Hepatocyte (in vitro differentiated cells): ENCODE data around the gene PPP1R9A. TPM values are rescaled to one million over a fixed set of nuclear protein-coding genes. Genes with fewer than 3 reads are reported as not detected.

Experiments
- DNase-seq: peaks from one replicate; pipeline ENCODE4 v3.0.0-alpha.2; 2016; ENCODE audit warnings: low spot score
- H2AFZ ChIP-seq: fragments of 200-600 bp; sonication (generic); 2 replicates; pipeline ENCODE4 v1.6.0; 2016; ENCODE audit warnings: antibody characterized with exemption, mild to moderate bottlenecking
- H3K27ac ChIP-seq: fragments of 200-600 bp; sonication (generic); 2 replicates; pipeline ENCODE4 v1.5.1; 2016; ENCODE audit warnings: mild to moderate bottlenecking
- H3K27me3 ChIP-seq: fragments of 200-600 bp; sonication (generic); 2 replicates; pipeline ENCODE4 v1.6.1; 2016
- H3K36me3 ChIP-seq: fragments of 200-600 bp; sonication (generic); replicated peaks from 2 replicates; pipeline ENCODE4 v1.5.1; 2016; ENCODE audit warnings: low read depth; ENCODE audit not compliant: insufficient read depth
- H3K4me1 ChIP-seq: fragments of 200-600 bp; sonication (generic); 2 replicates; pipeline ENCODE4 v1.5.1; 2016; ENCODE audit warnings: mild to moderate bottlenecking, moderate library complexity; ENCODE audit not compliant: insufficient read depth
- H3K4me2 ChIP-seq: fragments of 200-600 bp; sonication (generic); 2 replicates; pipeline ENCODE4 v1.6.0; 2016
- H3K4me3 ChIP-seq: fragments of 200-600 bp; sonication (generic); 2 replicates; pipeline ENCODE4 v1.5.1; 2016; ENCODE audit warnings: mild to moderate bottlenecking
- H3K79me2 ChIP-seq: fragments of 200-600 bp; sonication (generic); 2 replicates; pipeline ENCODE4 v1.6.0; 2017; ENCODE audit warnings: mild to moderate bottlenecking
- H3K9me2 ChIP-seq: fragments of 200-600 bp; sonication (generic); replicated peaks from 2 replicates; pipeline ENCODE4 v1.6.0; 2017; ENCODE audit warnings: mild to moderate bottlenecking; ENCODE audit not compliant: insufficient read depth
- H3K9me3 ChIP-seq: fragments of 200-600 bp; sonication (generic); 2 replicates; pipeline ENCODE4 v1.5.1; 2016; ENCODE audit warnings: low read depth, mild to moderate bottlenecking
- H4K20me1 ChIP-seq: fragments of 200-600 bp; sonication (generic); 2 replicates; pipeline ENCODE4 v1.6.0; 2016; ENCODE audit warnings: mild to moderate bottlenecking; ENCODE audit not compliant: insufficient read depth, poor library complexity, severe bottlenecking
- EZH2 ChIP-seq: fragments of 200-600 bp; sonication (generic); IDR thresholded peaks from 2 replicates; pipeline ENCODE4 v1.6.1; 2016; ENCODE audit warnings: antibody characterized with exemption, mild to moderate bottlenecking, borderline replicate concordance
- EZH2phosphoT487 ChIP-seq: fragments of 200-600 bp; sonication (generic); IDR thresholded peaks from one replicate; pipeline ENCODE4 v1.6.1; 2018; ENCODE audit warnings: antibody characterized with exemption, mild to moderate bottlenecking, low read depth, moderate library complexity; ENCODE audit not compliant: unreplicated experiment, severe bottlenecking
- WGBS: methylation state at CpG from one replicate; pipeline ENCODE4 v1.1.6; 2016; ENCODE audit warnings: low lambda C conversion rate; ENCODE audit errors: missing lambda C conversion rate; 5-methylcytosine and 5-hydroxymethylcytosine counted together
- polyA plus RNA-seq: library from polyadenylated mRNA; unstranded; fragments of >200 nt; fragmentation: Nextera tagmentation; extraction: Ambion mirVana; gene quantifications from 2 replicates; pipeline ENCODE4 v1.2.1, GENCODE V29; 2016
- total RNA-seq: library from RNA; depleted of rRNA; stranded (reverse); fragments of >200 nt; gene quantifications from 2 replicates; pipeline ENCODE4 v1.2.3, GENCODE V29; 2014
- TF ChIP-seq, protein P1 (sequence below): fragments of 200-600 bp; sonication (generic); IDR thresholded peaks from 2 replicates; pipeline ENCODE4 v1.5.1; 2016; ENCODE audit warnings: antibody characterized with exemption, mild to moderate bottlenecking; ENCODE audit not compliant: poor library complexity

Gene PPP1R9A
- total and polyA plus RNA-seq, 2 experiments from 2014 or later, result 11.7 to 25.7 TPM

DNA sequence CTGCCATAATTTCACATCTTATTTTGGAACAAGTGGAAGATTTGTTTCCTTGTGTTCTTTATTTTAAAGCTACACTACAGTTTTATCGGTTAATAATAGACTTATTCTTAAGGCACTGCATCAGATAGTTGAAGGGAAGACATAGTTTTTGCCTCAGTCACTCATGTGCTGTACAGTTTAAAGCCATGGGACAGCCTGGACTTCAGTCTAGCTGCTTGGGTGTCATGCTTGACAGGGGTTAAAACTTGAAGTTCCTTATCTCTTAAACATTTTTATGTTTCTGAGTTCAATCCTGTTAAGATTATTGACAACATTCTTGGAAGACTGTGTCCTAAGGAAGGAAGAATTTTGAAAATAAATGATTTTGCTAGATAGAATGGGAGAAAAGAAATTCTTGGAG lies 49.7 kb downstream of the PPP1R9A start:
- no peaks in the 10 kb centered on the region for H4K20me1 ChIP-seq
- no peak overlapping the region for H3K27ac ChIP-seq
- peaks cover 26% of the 10 kb centered on the region for H3K79me2 ChIP-seq
- H3K27me3 ChIP-seq, result no peaks in the 10 kb centered on the region
- WGBS, result 68% methylated on average over 1 of the region's 1 CpG
- H3K9me2 ChIP-seq, result no peaks in the 10 kb centered on the region
- H2AFZ ChIP-seq, result no peak overlapping the region
- peaks cover 4% of the 10 kb centered on the region for H3K4me1 ChIP-seq
- H3K9me3 ChIP-seq, result no peaks in the 10 kb centered on the region
- no peak for TF ChIP-seq EZH2
- TF ChIP-seq EZH2phosphoT487, result no peak
- TF ChIP-seq, protein P1, sequence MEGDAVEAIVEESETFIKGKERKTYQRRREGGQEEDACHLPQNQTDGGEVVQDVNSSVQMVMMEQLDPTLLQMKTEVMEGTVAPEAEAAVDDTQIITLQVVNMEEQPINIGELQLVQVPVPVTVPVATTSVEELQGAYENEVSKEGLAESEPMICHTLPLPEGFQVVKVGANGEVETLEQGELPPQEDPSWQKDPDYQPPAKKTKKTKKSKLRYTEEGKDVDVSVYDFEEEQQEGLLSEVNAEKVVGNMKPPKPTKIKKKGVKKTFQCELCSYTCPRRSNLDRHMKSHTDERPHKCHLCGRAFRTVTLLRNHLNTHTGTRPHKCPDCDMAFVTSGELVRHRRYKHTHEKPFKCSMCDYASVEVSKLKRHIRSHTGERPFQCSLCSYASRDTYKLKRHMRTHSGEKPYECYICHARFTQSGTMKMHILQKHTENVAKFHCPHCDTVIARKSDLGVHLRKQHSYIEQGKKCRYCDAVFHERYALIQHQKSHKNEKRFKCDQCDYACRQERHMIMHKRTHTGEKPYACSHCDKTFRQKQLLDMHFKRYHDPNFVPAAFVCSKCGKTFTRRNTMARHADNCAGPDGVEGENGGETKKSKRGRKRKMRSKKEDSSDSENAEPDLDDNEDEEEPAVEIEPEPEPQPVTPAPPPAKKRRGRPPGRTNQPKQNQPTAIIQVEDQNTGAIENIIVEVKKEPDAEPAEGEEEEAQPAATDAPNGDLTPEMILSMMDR, result no peak
- peak overlapping the region; percentile 4 for H3K4me2 ChIP-seq
- H3K4me3 ChIP-seq, result no peak overlapping the region
- no peak for DNase-seq
- H3K36me3 ChIP-seq, result no peaks in the 10 kb centered on the region

DNA sequence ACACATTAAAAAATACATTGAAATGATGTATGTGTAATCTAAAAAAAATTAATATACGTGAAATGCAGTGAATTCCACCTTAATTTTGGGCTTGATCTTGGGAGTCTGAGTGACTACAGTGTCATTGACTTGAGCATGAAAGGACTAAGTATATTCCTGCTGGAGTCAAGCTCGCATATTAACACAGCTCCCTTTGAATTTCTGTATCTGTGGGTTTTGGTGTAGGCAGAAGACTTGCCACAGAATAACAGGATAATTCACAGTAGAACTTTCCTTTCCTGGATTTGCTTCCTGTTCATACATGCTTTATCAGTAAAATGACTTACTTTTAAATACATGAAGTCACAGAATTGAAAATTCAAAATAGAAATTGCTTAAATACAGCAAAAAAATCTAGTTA lies 55.3 kb downstream of the PPP1R9A start:
- no peak for DNase-seq
- Histone ChIP-seq H3K9me3 (no peaks in the 10 kb centered on the region), H3K79me2 (peaks cover 33% of the 10 kb centered on the region), H3K9me2 (no peaks in the 10 kb centered on the region), H3K4me1 (peaks cover under 1% of the 10 kb centered on the region), H3K4me3 (no peak overlapping the region), H3K4me2 (no peak overlapping the region), H3K27me3 (no peaks in the 10 kb centered on the region), H4K20me1 (no peaks in the 10 kb centered on the region), H3K27ac (no peak overlapping the region), H3K36me3 (no peaks in the 10 kb centered on the region), H2AFZ (no peak overlapping the region)
- WGBS, result 84% methylated on average over 2 of the region's 2 CpGs
- TF ChIP-seq EZH2 (no peak), EZH2phosphoT487 (no peak)
- TF ChIP-seq, protein P1, result no peak

DNA sequence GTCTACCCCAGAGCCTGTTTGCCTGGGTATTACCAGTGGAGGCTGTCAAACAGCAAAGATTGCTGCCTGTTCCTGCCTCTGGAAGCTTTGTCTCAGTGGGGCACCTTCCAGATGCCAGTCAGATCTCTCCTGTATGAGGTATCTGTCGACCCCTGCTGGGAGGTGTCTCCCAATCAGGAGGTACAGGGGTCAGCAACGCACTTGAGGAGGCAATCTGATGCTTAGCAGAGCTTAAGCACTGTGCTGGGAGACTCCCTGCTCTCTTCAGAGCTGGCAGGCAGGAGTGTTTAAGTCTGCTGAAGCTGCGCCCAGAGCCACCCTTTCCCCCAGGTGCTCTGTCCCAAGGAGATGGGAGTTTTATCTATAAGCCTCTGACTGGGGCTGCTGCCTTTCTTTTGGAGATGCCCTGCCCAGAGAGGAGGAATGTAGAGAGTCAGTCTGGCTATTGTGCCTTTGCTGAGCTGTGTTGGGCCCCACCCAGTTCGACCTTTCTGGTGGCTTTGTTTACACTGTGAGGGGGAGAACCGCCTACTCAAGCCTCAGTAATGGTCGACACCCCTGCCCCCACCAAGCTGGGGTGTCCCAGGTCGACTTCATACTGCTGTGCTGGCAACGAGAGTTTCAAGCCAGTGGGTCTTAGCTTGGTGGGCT lies 62.2 kb downstream of the PPP1R9A start:
- peaks cover 26% of the 10 kb centered on the region for H3K4me1 ChIP-seq
- no peaks in the 10 kb centered on the region for H3K9me3 ChIP-seq
- peaks cover 34% of the 10 kb centered on the region for H3K79me2 ChIP-seq
- TF ChIP-seq EZH2 (no peak), EZH2phosphoT487 (no peak)
- TF ChIP-seq, protein P1, result no peak
- H3K27ac ChIP-seq, result peak overlapping the region; percentile 41
- no peaks in the 10 kb centered on the region for H3K9me2 ChIP-seq
- peak; percentile 13 for DNase-seq
- WGBS, result 42% methylated on average over 8 of the region's 8 CpGs
- H2AFZ ChIP-seq, result no peak overlapping the region
- H3K4me3 ChIP-seq, result no peak overlapping the region
- no peaks in the 10 kb centered on the region for H4K20me1 ChIP-seq
- H3K27me3 ChIP-seq, result no peaks in the 10 kb centered on the region
- no peaks in the 10 kb centered on the region for H3K36me3 ChIP-seq
- H3K4me2 ChIP-seq, result peak overlapping the region; percentile 34
